Measurements from ENCODE around the gene RAET1G.

- no peak for TF ChIP-seq POLR2A (IDR thresholded peaks at IDR 0.05)
- no peak for TF ChIP-seq CTCF (IDR thresholded peaks at IDR 0.05)
- TF ChIP-seq POLR2AphosphoS5 (IDR thresholded peaks at IDR 0.05; ENCODE audit: insufficient read depth in 1 of 2, low read depth in 1 of 2): no peak
Measured at GRCh38 chr6:149915970-149916865, 6.7 kb downstream of the RAET1G start.
